GM12891 (cell line): Measurements from ENCODE around the gene TM7SF3.

ENCODE experiments used
- POLR2A ChIP-seq: IDR thresholded peaks from 2 replicates; pipeline ENCODE4 v1.6.1; 2011; ENCODE audit warnings: low read depth, low read length, control low read depth
- POLR2AphosphoS5 ChIP-seq: IDR thresholded peaks from 2 replicates; pipeline ENCODE4 v1.6.1; 2011; ENCODE audit warnings: low read depth, low read length, control low read depth

DNA sequence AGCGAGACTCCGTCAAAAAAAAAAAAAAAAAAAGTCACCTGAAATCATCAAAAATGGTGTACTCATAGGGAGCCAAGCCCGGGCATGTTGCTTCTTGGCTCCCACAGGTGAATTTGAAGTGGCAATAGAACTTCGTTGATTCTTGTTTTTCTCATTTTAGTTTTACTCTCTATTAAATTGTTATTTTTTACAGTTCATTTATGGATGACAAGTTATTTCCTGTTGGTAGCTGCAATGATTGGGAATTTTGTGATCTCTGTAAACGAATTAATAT lies 1.3 kb downstream of the TM7SF3 start:
- TF ChIP-seq POLR2AphosphoS5 (no peak), POLR2A (no peak)
